NCI-H1417 (cell line): ENCODE data around the gene TGIF1.
"Not testable (repeated sequence)": the region's sequence is repeated elsewhere in the genome, so short reads cannot be mapped to it uniquely, and the experiment has no call there.

ENCODE experiments used
- DNase-seq, 3 experiments: peaks; one replicate each; lab custom pipeline; 2025; lab: John Stamatoyannopoulos, UW

The TGIF1 gene

GRCh38 chr18:3450012-3450798 is at the start of gene TGIF1:
Gene TGIF1, plus strand, starts transcription at chr18:3450172. Its CDS starts 318 bp downstream, at chr18:3450490.
- peak; percentile 66 to 77 (median 77) for DNase-seq

GRCh38 chr18:3400567-3401296 is 49.2 kb upstream of the TGIF1 start:
- DNase-seq = no peak

- no peak for DNase-seq
Measured at GRCh38 chr18:3401669-3402620, 48.0 kb upstream of the TGIF1 start.

- DNase-seq = no peak
Measured at GRCh38 chr18:3402982-3403451, 47.0 kb upstream of the TGIF1 start.

- no peak for DNase-seq
Measured at GRCh38 chr18:3405713-3406112, 44.3 kb upstream of the TGIF1 start.

GRCh38 chr18:3408107-3408506 is 41.9 kb upstream of the TGIF1 start:
- no peak for DNase-seq

- no peak for DNase-seq
Measured at GRCh38 chr18:3409811-3410210, 40.2 kb upstream of the TGIF1 start.

GRCh38 chr18:3410273-3410672 is 39.7 kb upstream of the TGIF1 start:
- no peak for DNase-seq

GRCh38 chr18:3410876-3411275 is 39.1 kb upstream of the TGIF1 start:
- DNase-seq = not testable (repeated sequence)

GRCh38 chr18:3411327-3411726 is 38.6 kb upstream of the TGIF1 start:
- DNase-seq = no peak

- DNase-seq = no peak
Measured at GRCh38 chr18:3411854-3412268, 38.1 kb upstream of the TGIF1 start.

GRCh38 chr18:3412528-3412927 is 37.4 kb upstream of the TGIF1 start:
- DNase-seq = not testable (repeated sequence)

- DNase-seq = no peak
Measured at GRCh38 chr18:3415110-3415509, 34.9 kb upstream of the TGIF1 start.

GRCh38 chr18:3418083-3418482 is 31.9 kb upstream of the TGIF1 start:
- DNase-seq = no peak

GRCh38 chr18:3420919-3421279 is 29.1 kb upstream of the TGIF1 start:
- DNase-seq = no peak

- no peak for DNase-seq
Measured at GRCh38 chr18:3422905-3423304, 27.1 kb upstream of the TGIF1 start.

- DNase-seq = no peak
Measured at GRCh38 chr18:3424280-3424890, 25.6 kb upstream of the TGIF1 start.

- DNase-seq = no peak
Measured at GRCh38 chr18:3425030-3425429, 24.9 kb upstream of the TGIF1 start.

GRCh38 chr18:3425446-3425845 is 24.5 kb upstream of the TGIF1 start:
- no peak for DNase-seq

GRCh38 chr18:3426074-3426473 is 23.9 kb upstream of the TGIF1 start:
- DNase-seq = no peak

GRCh38 chr18:3427944-3428343 is 22.0 kb upstream of the TGIF1 start:
- DNase-seq = no peak

GRCh38 chr18:3429121-3429520 is 20.9 kb upstream of the TGIF1 start:
- no peak for DNase-seq
